ENCODE results near the gene INPP5D. TPM values are rescaled to one million over a fixed set of nuclear protein-coding genes. Genes with fewer than 3 reads are reported as not detected.

The INPP5D gene
- total RNA-seq, 1 donor from 2014 or later, result 18.3 TPM

- H3K4me1 Mint-ChIP-seq (ENCODE audit: unreplicated experiment), result peaks cover 6% of the 10 kb centered on the region
Observed at GRCh38 chr2:233034091-233034882, 25.9 kb upstream of the INPP5D start.

GRCh38 chr2:233035426-233036161 lies 24.5 kb upstream of the INPP5D start:
- no peak for TF ChIP-seq CTCF (conservative IDR thresholded peaks at IDR 0.05)
- DNase-seq (ENCODE audit: extremely low spot score, unreplicated experiment), result no peak
- H3K27ac Mint-ChIP-seq, result no peak overlapping the region
- H3K36me3 Mint-ChIP-seq, result no peaks in the 10 kb centered on the region
- H3K4me3 Mint-ChIP-seq, result no peak overlapping the region
- peaks cover 6% of the 10 kb centered on the region for H3K4me1 Mint-ChIP-seq (ENCODE audit: unreplicated experiment)
- no peaks in the 10 kb centered on the region for H3K9me3 Mint-ChIP-seq
- no peaks in the 10 kb centered on the region for H3K27me3 Mint-ChIP-seq

More at GRCh38 chr2:233034091-233034882, 25.9 kb upstream of the INPP5D start:
- Mint-ChIP-seq H3K27ac (no peak overlapping the region), H3K36me3 (no peaks in the 10 kb centered on the region), H3K27me3 (no peaks in the 10 kb centered on the region), H3K9me3 (no peaks in the 10 kb centered on the region), H3K4me3 (no peak overlapping the region)
- DNase-seq (ENCODE audit: extremely low spot score, unreplicated experiment), result no peak
- no peak for TF ChIP-seq CTCF (conservative IDR thresholded peaks at IDR 0.05)

GRCh38 chr2:233036162-233036838 lies 23.8 kb upstream of the INPP5D start:
- Mint-ChIP-seq H3K4me3 (no peak overlapping the region), H3K9me3 (no peaks in the 10 kb centered on the region), H3K36me3 (no peaks in the 10 kb centered on the region), H3K27me3 (no peaks in the 10 kb centered on the region), H3K27ac (no peak overlapping the region), H3K4me1 (ENCODE audit: unreplicated experiment) (peaks cover 1% of the 10 kb centered on the region)
- no peak for TF ChIP-seq CTCF (conservative IDR thresholded peaks at IDR 0.05)
- DNase-seq (ENCODE audit: extremely low spot score, unreplicated experiment), result no peak

- H3K4me3 Mint-ChIP-seq, result no peak overlapping the region
Observed at GRCh38 chr2:233037078-233037477, 23.1 kb upstream of the INPP5D start.

More at GRCh38 chr2:233037078-233037477, 23.1 kb upstream of the INPP5D start:
- TF ChIP-seq CTCF (conservative IDR thresholded peaks at IDR 0.05), result no peak
- Mint-ChIP-seq H3K27ac (no peak overlapping the region), H3K9me3 (no peaks in the 10 kb centered on the region), H3K27me3 (no peaks in the 10 kb centered on the region), H3K4me1 (ENCODE audit: unreplicated experiment) (no peaks in the 10 kb centered on the region), H3K36me3 (no peaks in the 10 kb centered on the region)
- DNase-seq (ENCODE audit: extremely low spot score, unreplicated experiment), result no peak
